ENCODE data around the gene MN1.

- TF ChIP-seq CTCF (IDR thresholded peaks at IDR 0.05), result no peak
- no peak for TF ChIP-seq POLR2AphosphoS5 (IDR thresholded peaks at IDR 0.05; ENCODE audit: insufficient read depth in 1 of 2, low read depth in 1 of 2)
Measured at GRCh38 chr22:27699383-27700019, 102.1 kb downstream of the MN1 start.

Measured in vagina (tissue), 2 donors.